Thyroid gland (tissue), 4 donors: ENCODE results near the gene ACER2.

Experiments used
- CTCF ChIP-seq, 6 experiments: fragments of 200-600 bp in 3 of 6; fragments of 450-650 bp in 3 of 6; sonication (generic) in 3 of 6; IDR thresholded peaks; one replicate each; pipeline ENCODE4 v1.5.1; 2016 to 2019; ENCODE audit warnings: antibody characterized with exemption in 6 of 6, mild to moderate bottlenecking in 2 of 6, inconsistent platforms in 1 of 6, moderate library complexity in 1 of 6
- POLR2A ChIP-seq, 2 donors: fragments of 450-650 bp; IDR thresholded peaks; one replicate each; pipeline ENCODE4 v1.6.1; 2017; ENCODE audit warnings: antibody characterized with exemption in 2 of 2, mild to moderate bottlenecking in 2 of 2, moderate library complexity in 1 of 2

GRCh38 chr9:19409401-19410194 lies 789 bp downstream of the ACER2 start:
- TF ChIP-seq CTCF (IDR thresholded peaks at IDR 0.05), result no peak
- no peak for TF ChIP-seq POLR2A (IDR thresholded peaks at IDR 0.05)
